ENCODE measurements around the gene FGGY. TPM values are rescaled to one million over a fixed set of nuclear protein-coding genes. Genes with fewer than 3 reads are reported as not detected.
"Not testable (repeated sequence)": the region's sequence is repeated elsewhere in the genome, so short reads cannot be mapped to it uniquely, and the experiment has no call there.

The FGGY gene
- total RNA-seq, 1 donor from 2014 or later: 32.5 TPM

- no peak overlapping the region for H3K27ac Mint-ChIP-seq
- DNase-seq (ENCODE audit: low spot score): no peak
- Histone ChIP-seq H2AFZ (replicated peaks) (no peak overlapping the region), H3K9ac (no peak overlapping the region), H3K27ac (no peak overlapping the region), H3K4me1 (no peaks in the 10 kb centered on the region), H3K27me3 (no peaks in the 10 kb centered on the region), H3K79me2 (ENCODE audit: low read depth) (no peaks in the 10 kb centered on the region), H3K4me3 (no peak overlapping the region), H4K20me1 (ENCODE audit: low read depth) (no peaks in the 10 kb centered on the region), H3K9me3 (ENCODE audit: low read depth) (no peaks in the 10 kb centered on the region), H3K4me2 (no peak overlapping the region), H3K36me3 (no peaks in the 10 kb centered on the region), H3F3A (ENCODE audit: low read depth) (no peaks in the 10 kb centered on the region)
- H3K9me3 Mint-ChIP-seq: no peaks in the 10 kb centered on the region
- TF ChIP-seq EZH2phosphoT487 (IDR thresholded peaks at IDR 0.05) (no peak), CTCF (IDR thresholded peaks at IDR 0.05) (no peak), EZH2 (IDR thresholded peaks at IDR 0.05) (no peak)
- H3K4me1 Mint-ChIP-seq: peaks cover 6% of the 10 kb centered on the region
- H3K4me3 Mint-ChIP-seq: no peak overlapping the region
- H3K27me3 Mint-ChIP-seq (ENCODE audit: insufficient read depth, low read depth): no peaks in the 10 kb centered on the region
- H3K36me3 Mint-ChIP-seq: no peaks in the 10 kb centered on the region
Observed at GRCh38 chr1:59643526-59643925, 346.6 kb downstream of the FGGY start.

- Histone ChIP-seq H3K4me2 (no peak overlapping the region), H3K27ac (no peak overlapping the region), H3K4me1 (no peaks in the 10 kb centered on the region), H3K79me2 (ENCODE audit: low read depth) (no peaks in the 10 kb centered on the region), H3F3A (ENCODE audit: low read depth) (no peaks in the 10 kb centered on the region), H3K4me3 (no peak overlapping the region), H3K36me3 (no peaks in the 10 kb centered on the region), H3K27me3 (no peaks in the 10 kb centered on the region), H3K9me3 (ENCODE audit: low read depth) (no peaks in the 10 kb centered on the region), H2AFZ (replicated peaks) (no peak overlapping the region), H4K20me1 (ENCODE audit: low read depth) (no peaks in the 10 kb centered on the region), H3K9ac (no peak overlapping the region)
- DNase-seq (ENCODE audit: low spot score): no peak
- Mint-ChIP-seq H3K4me1 (no peaks in the 10 kb centered on the region), H3K27me3 (ENCODE audit: insufficient read depth, low read depth) (no peaks in the 10 kb centered on the region), H3K36me3 (no peaks in the 10 kb centered on the region), H3K27ac (no peak overlapping the region), H3K9me3 (no peaks in the 10 kb centered on the region), H3K4me3 (no peak overlapping the region)
- TF ChIP-seq EZH2phosphoT487 (IDR thresholded peaks at IDR 0.05) (no peak), CTCF (IDR thresholded peaks at IDR 0.05) (no peak), EZH2 (IDR thresholded peaks at IDR 0.05) (no peak)
Observed at GRCh38 chr1:59645893-59646292, 349.0 kb downstream of the FGGY start.

GRCh38 chr1:59653142-59653958 lies 356.5 kb downstream of the FGGY start:
- H3K4me1 ChIP-seq; H3K79me2 ChIP-seq (ENCODE audit: low read depth); H3K4me2 ChIP-seq; H4K20me1 ChIP-seq (ENCODE audit: low read depth); H3K9me3 ChIP-seq (ENCODE audit: low read depth); H3K27ac ChIP-seq; H3K9ac ChIP-seq; H3K36me3 Mint-ChIP-seq; H3K27me3 Mint-ChIP-seq (ENCODE audit: insufficient read depth, low read depth); DNase-seq (ENCODE audit: low spot score); H3K4me3 ChIP-seq; H2AFZ ChIP-seq (replicated peaks); H3K36me3 ChIP-seq; H3K27me3 ChIP-seq; H3K9me3 Mint-ChIP-seq; H3K4me1 Mint-ChIP-seq; H3K4me3 Mint-ChIP-seq; H3F3A ChIP-seq (ENCODE audit: low read depth): not testable (repeated sequence)
- peak overlapping the region; percentile 5 for H3K27ac Mint-ChIP-seq

GRCh38 chr1:59653968-59654367 lies 357.1 kb downstream of the FGGY start:
- Histone ChIP-seq H3K4me3 (no peak overlapping the region), H3K9me3 (ENCODE audit: low read depth) (no peaks in the 10 kb centered on the region), H3K79me2 (ENCODE audit: low read depth) (no peaks in the 10 kb centered on the region), H4K20me1 (ENCODE audit: low read depth) (no peaks in the 10 kb centered on the region), H3K4me1 (no peaks in the 10 kb centered on the region), H3K36me3 (no peaks in the 10 kb centered on the region), H3K27ac (no peak overlapping the region), H3K9ac (no peak overlapping the region), H3F3A (ENCODE audit: low read depth) (no peaks in the 10 kb centered on the region), H2AFZ (replicated peaks) (no peak overlapping the region), H3K27me3 (no peaks in the 10 kb centered on the region), H3K4me2 (no peak overlapping the region)
- peaks cover 5% of the 10 kb centered on the region for H3K4me1 Mint-ChIP-seq
- DNase-seq (ENCODE audit: low spot score): no peak
- H3K36me3 Mint-ChIP-seq: peaks cover 2% of the 10 kb centered on the region
- H3K27me3 Mint-ChIP-seq (ENCODE audit: insufficient read depth, low read depth): peaks cover 6% of the 10 kb centered on the region
- H3K27ac Mint-ChIP-seq: peak overlapping the region; percentile 5
- no peak overlapping the region for H3K4me3 Mint-ChIP-seq
- H3K9me3 Mint-ChIP-seq: peaks cover 6% of the 10 kb centered on the region
- TF ChIP-seq EZH2phosphoT487 (IDR thresholded peaks at IDR 0.05) (no peak), CTCF (IDR thresholded peaks at IDR 0.05) (no peak), EZH2 (IDR thresholded peaks at IDR 0.05) (no peak)

Data from neural progenitor cell (in vitro differentiated cells).